OCI-LY1 (cell line): ENCODE results near the gene SEMA5A.

Experiments
- H2AFZ ChIP-seq: fragments of 200-600 bp; sonication (generic), shearing (Covaris generic); 2 replicates; pipeline ENCODE4 v1.6.0; 2014; ENCODE audit warnings: antibody characterized with exemption, mild to moderate bottlenecking, low read length
- H3F3A ChIP-seq: fragments of 200-600 bp; sonication (generic), shearing (Covaris generic); 2 replicates; pipeline ENCODE4 v1.6.0; 2014; ENCODE audit warnings: mild to moderate bottlenecking, antibody characterized with exemption, low read length, moderate library complexity; ENCODE audit not compliant: insufficient read depth
- H3K27ac ChIP-seq: fragments of 200-600 bp; sonication (generic); 2 replicates; pipeline ENCODE4 v1.5.1; 2014; ENCODE audit warnings: low read length, mixed run types, mild to moderate bottlenecking, low read depth; ENCODE audit not compliant: poor library complexity, severe bottlenecking
- H3K27me3 ChIP-seq: fragments of 200-600 bp; sonication (generic); 2 replicates; pipeline ENCODE4 v1.6.0; 2014; ENCODE audit warnings: antibody characterized with exemption, mild to moderate bottlenecking, low read length, moderate library complexity; ENCODE audit not compliant: insufficient read depth
- H3K36me3 ChIP-seq: fragments of 200-600 bp; sonication (generic); 2 replicates; pipeline ENCODE4 v1.6.1; 2014; ENCODE audit warnings: mild to moderate bottlenecking, antibody characterized with exemption, low read length, moderate library complexity, mixed read lengths; ENCODE audit not compliant: insufficient read depth
- H3K4me1 ChIP-seq: fragments of 200-600 bp; sonication (generic); 2 replicates; pipeline ENCODE4 v1.5.1; 2014; ENCODE audit warnings: mild to moderate bottlenecking, low read length, moderate library complexity; ENCODE audit not compliant: insufficient read depth, severe bottlenecking
- H3K4me2 ChIP-seq: fragments of 200-600 bp; sonication (generic), shearing (Covaris generic); 2 replicates; pipeline ENCODE4 v1.6.1; 2014; ENCODE audit warnings: low read length
- H3K4me3 ChIP-seq: fragments of 200-600 bp; sonication (generic); 2 replicates; pipeline ENCODE4 v1.5.1; 2014; ENCODE audit warnings: low read length, low read depth, mild to moderate bottlenecking, mixed read lengths; ENCODE audit not compliant: poor library complexity, severe bottlenecking
- H3K79me2 ChIP-seq: fragments of 200-600 bp; shearing (Covaris generic); 2 replicates; pipeline ENCODE4 v1.6.1; 2016; ENCODE audit warnings: mixed run types, low read length, mixed read lengths; ENCODE audit not compliant: insufficient read depth
- H3K9ac ChIP-seq: fragments of 200-600 bp; sonication (generic), shearing (Covaris generic); 2 replicates; pipeline ENCODE4 v1.6.1; 2014; ENCODE audit warnings: mild to moderate bottlenecking, low read length, mixed read lengths
- H3K9me2 ChIP-seq: fragments of 200-600 bp; sonication (generic), shearing (Covaris generic); 2 replicates; pipeline ENCODE4 v1.6.1; 2014; ENCODE audit warnings: low read depth, mild to moderate bottlenecking, low read length, mixed read lengths
- H3K9me3 ChIP-seq: fragments of 200-600 bp; shearing (Covaris generic); 2 replicates; pipeline ENCODE4 v1.6.1; 2014; ENCODE audit warnings: low read length, mixed read lengths
- H4K20me1 ChIP-seq: fragments of 200-600 bp; sonication (generic), shearing (Covaris generic); 2 replicates; pipeline ENCODE4 v1.6.0; 2016; ENCODE audit warnings: mild to moderate bottlenecking, low read length; ENCODE audit not compliant: insufficient read depth
- CTCF ChIP-seq: fragments of 200-600 bp; sonication (generic), shearing (Covaris generic); IDR thresholded peaks from 2 replicates; pipeline ENCODE4 v1.5.1; 2017; ENCODE audit warnings: mild to moderate bottlenecking, antibody characterized with exemption, low read length, moderate library complexity, mixed read lengths
- EZH2 ChIP-seq: fragments of 200-600 bp; sonication (generic), shearing (Covaris generic); IDR thresholded peaks from 2 replicates; pipeline ENCODE4 v1.8.0; 2017; ENCODE audit warnings: borderline replicate concordance, mixed run types, mild to moderate bottlenecking, antibody characterized with exemption, low read length, moderate library complexity, mixed read lengths

Gene SEMA5A

GRCh38 chr5:9240431-9240830 lies 305.4 kb downstream of the SEMA5A start:
- Histone ChIP-seq H3K4me2 (no peak overlapping the region), H4K20me1 (no peaks in the 10 kb centered on the region), H3K79me2 (no peaks in the 10 kb centered on the region), H3F3A (no peaks in the 10 kb centered on the region), H3K4me3 (no peak overlapping the region), H3K9ac (no peak overlapping the region), H3K36me3 (no peaks in the 10 kb centered on the region), H2AFZ (no peak overlapping the region), H3K9me2 (no peaks in the 10 kb centered on the region), H3K9me3 (no peaks in the 10 kb centered on the region), H3K27ac (no peak overlapping the region), H3K4me1 (no peaks in the 10 kb centered on the region), H3K27me3 (no peaks in the 10 kb centered on the region)
- no peak for TF ChIP-seq EZH2
- no peak for TF ChIP-seq CTCF

GRCh38 chr5:9239626-9240025 lies 306.2 kb downstream of the SEMA5A start:
- Histone ChIP-seq H4K20me1 (no peaks in the 10 kb centered on the region), H3K4me2 (no peak overlapping the region), H3K27me3 (no peaks in the 10 kb centered on the region), H3K4me3 (no peak overlapping the region), H3K9me2 (no peaks in the 10 kb centered on the region), H3K79me2 (no peaks in the 10 kb centered on the region), H3K36me3 (no peaks in the 10 kb centered on the region), H3K9me3 (no peaks in the 10 kb centered on the region), H2AFZ (no peak overlapping the region), H3K4me1 (no peaks in the 10 kb centered on the region), H3K27ac (no peak overlapping the region), H3K9ac (no peak overlapping the region), H3F3A (no peaks in the 10 kb centered on the region)
- TF ChIP-seq EZH2 (no peak), CTCF (no peak)

GRCh38 chr5:9239071-9239470 lies 306.8 kb downstream of the SEMA5A start:
- no peaks in the 10 kb centered on the region for H3K27me3 ChIP-seq
- no peaks in the 10 kb centered on the region for H4K20me1 ChIP-seq
- H3K4me3 ChIP-seq: no peak overlapping the region
- no peaks in the 10 kb centered on the region for H3F3A ChIP-seq
- no peaks in the 10 kb centered on the region for H3K9me3 ChIP-seq
- no peaks in the 10 kb centered on the region for H3K36me3 ChIP-seq
- no peak overlapping the region for H3K9ac ChIP-seq
- no peak overlapping the region for H3K4me2 ChIP-seq
- H2AFZ ChIP-seq: no peak overlapping the region
- H3K4me1 ChIP-seq: no peaks in the 10 kb centered on the region
- TF ChIP-seq EZH2: no peak
- TF ChIP-seq CTCF: no peak
- no peak overlapping the region for H3K27ac ChIP-seq
- no peaks in the 10 kb centered on the region for H3K9me2 ChIP-seq
- H3K79me2 ChIP-seq: no peaks in the 10 kb centered on the region
